SK-N-DZ (cell line): ENCODE results near the gene APC2. TPM values are rescaled to one million over a fixed set of nuclear protein-coding genes. Genes with fewer than 3 reads are reported as not detected.

Source experiments
- DNase-seq: peaks from one replicate; pipeline ENCODE4 v3.0.0-alpha.2; 2015; ENCODE audit warnings: low spot score
- polyA plus RNA-seq, 2 experiments: library from polyadenylated mRNA; depleted of rRNA; stranded (reverse); fragments of >200 nt; gene quantifications; 2 replicates each; pipeline ENCODE4 v1.2.3, GENCODE V29; 2014

The APC2 gene
- 17.3 and 18.1 TPM in 2 replicates for polyA plus RNA-seq (2014; cell fraction: cytosol; rRNA removed)
- 27.4 and 32.2 TPM in 2 replicates for polyA plus RNA-seq (2014; cell fraction: nucleus; rRNA removed)

GRCh38 chr19:1449467-1450442 lies at the start of gene APC2:
TSS of gene APC2 (plus strand) at chr19:1450121. CDS start at chr19:1453002, 2,881 bp downstream.
- peak; percentile 94 for DNase-seq

DNA sequence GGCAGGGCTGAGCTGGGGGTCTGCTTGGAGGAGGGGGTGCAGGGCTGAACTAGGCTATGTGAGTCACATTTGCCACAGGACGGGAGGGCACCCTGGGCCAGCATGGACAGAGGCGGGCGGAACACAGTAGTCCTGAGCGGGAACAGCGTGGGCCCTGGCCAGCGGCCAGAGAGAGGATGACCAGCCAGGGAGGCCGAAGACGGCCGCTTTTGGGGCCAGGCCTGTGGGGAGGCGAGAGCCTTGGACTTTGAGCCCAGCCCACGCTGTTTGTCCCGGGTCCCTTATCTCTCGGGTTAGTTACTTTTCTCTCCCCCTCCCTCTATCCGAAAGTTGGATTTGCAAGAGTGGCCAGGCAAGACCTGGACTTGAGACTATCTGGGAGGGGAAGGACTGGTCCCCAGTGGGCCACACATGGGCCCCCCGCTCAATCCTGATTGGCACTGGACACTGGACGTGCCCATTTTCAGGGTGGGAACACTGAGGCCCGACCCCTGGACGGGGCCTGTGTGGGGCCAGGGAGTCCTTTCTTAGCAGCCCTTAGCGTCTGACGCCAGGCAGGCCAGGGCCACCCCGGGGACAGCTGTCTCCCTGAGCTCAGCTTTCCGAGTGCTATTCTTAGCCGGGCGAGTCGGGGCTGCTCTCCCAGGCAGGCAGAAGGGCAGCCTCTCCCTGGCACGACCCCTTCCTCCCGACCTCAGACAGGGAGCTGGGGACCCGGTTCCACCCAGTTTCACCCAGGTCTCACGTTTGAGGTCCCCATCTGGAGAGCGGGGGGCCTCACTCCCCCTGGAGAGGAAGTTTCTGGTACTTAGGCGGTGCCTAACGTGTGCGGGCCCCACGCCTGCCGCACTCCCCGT lies 49.4 kb upstream of the APC2 start:
- DNase-seq = no peak

DNA sequence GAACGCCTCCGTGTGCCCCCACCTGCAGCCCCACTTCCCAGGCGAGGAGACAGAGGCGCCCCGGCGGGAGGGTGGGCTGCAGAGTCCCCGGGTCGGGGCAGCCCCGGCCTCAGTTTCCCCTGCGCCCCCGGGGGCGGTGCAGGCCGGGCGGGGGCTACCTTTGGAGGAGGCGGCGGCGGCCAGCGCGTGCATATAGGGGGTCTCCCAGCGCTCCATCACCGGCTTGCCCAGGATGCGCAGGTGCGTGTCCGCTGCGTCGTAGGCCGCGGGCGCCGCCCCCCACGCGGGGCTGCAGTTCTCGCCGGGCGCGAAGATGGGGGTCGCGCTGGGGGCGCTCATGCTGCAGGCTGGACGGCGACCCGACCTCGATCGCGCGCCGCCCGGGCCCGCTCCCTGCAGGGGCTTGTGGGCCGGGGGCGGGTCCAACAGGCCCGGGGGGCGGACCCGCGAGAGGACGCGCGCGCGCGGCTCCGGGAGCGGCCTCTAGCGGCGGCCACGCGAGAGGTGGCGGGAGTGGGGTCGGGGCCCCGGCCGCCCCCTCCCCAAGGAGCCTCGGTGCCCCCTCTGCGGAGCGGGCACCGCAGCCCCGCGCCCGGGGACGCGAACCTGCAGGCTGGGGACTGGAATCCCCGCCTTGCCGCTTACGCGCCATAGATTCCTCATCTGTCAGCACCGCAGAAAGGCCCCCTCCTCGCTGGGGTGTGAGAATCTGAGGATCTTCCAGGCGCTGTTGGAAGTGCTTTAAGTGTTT lies 48.6 kb upstream of the APC2 start, which contains the start of gene GAMT:
Gene GAMT (minus strand): TSS at position 405 of the 751 bp plus-strand sequence. CDS start 66 bp downstream, at position 339.
- peak; percentile 60 for DNase-seq

GRCh38 chr19:1401889-1402217 lies 48.1 kb upstream of the APC2 start:
- no peak for DNase-seq

DNA sequence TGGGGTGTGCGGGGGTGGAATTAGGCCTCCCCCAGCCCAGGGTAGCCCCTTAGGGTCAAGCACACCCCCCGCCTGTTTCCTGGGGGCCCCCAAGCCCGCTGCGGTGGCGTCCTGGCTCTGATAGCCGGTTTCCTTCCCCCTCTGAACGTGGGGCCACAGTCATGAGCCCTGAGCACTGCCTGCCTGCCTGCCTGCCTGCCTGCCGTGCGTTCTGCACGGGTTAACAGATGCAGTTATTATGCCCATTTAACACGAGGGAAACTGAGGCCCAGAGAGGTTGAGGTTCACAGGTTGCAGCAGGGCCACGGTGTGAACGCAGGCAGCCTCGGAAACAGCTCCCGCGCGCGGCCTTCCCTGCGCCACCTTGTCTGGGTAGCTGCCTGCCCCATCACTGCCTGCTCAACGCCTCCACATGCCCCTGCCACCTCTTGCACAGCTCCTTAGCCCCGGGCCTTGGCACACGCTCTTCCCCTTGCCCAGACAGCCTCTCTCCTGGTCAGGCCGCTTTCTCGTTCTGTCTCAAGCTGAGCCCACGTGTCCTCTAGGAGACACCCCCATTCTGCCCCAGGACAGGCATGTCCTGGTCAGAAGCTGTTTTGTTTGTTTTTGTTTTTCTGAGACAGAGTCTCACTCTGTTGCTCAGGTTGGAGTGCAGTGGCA lies 47.4 kb upstream of the APC2 start:
- DNase-seq = no peak

GRCh38 chr19:1406774-1407527 lies 43.0 kb upstream of the APC2 start:
- peak; percentile 98 for DNase-seq

- no peak for DNase-seq
These were observed 42.2 kb upstream of the APC2 start, which contains the start of gene DAZAP1 for GRCh38 chr19:1407528-1408299. TSS of gene DAZAP1 (plus strand) at chr19:1407586. CDS start at chr19:1407774, 188 bp downstream.

- DNase-seq = no peak
These were observed 41.4 kb upstream of the APC2 start for GRCh38 chr19:1408300-1409203.

- DNase-seq = no peak
These were observed 40.5 kb upstream of the APC2 start for GRCh38 chr19:1409204-1410005.

- no peak for DNase-seq
These were observed 39.7 kb upstream of the APC2 start for GRCh38 chr19:1410136-1410786.

DNA sequence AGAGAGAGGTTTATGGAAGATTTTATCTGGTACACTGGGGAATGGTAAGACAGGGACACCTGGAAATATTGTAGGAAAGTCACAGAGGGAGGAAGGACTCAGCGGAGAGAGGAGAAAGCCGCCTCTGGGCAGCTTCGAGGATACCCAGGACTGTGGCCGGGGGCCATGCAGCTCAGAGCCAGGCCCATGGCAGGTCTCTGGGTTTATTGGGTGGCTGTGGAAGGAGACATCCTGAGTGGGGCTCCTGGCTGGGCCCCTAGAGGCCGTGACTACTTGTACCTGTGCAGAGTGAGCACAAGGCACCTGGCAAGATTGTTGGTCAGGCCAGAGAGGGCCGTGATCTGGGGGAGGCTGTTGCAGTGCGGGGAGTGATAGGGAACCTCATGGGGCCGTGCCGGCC lies 39.1 kb upstream of the APC2 start:
- no peak for DNase-seq

DNA sequence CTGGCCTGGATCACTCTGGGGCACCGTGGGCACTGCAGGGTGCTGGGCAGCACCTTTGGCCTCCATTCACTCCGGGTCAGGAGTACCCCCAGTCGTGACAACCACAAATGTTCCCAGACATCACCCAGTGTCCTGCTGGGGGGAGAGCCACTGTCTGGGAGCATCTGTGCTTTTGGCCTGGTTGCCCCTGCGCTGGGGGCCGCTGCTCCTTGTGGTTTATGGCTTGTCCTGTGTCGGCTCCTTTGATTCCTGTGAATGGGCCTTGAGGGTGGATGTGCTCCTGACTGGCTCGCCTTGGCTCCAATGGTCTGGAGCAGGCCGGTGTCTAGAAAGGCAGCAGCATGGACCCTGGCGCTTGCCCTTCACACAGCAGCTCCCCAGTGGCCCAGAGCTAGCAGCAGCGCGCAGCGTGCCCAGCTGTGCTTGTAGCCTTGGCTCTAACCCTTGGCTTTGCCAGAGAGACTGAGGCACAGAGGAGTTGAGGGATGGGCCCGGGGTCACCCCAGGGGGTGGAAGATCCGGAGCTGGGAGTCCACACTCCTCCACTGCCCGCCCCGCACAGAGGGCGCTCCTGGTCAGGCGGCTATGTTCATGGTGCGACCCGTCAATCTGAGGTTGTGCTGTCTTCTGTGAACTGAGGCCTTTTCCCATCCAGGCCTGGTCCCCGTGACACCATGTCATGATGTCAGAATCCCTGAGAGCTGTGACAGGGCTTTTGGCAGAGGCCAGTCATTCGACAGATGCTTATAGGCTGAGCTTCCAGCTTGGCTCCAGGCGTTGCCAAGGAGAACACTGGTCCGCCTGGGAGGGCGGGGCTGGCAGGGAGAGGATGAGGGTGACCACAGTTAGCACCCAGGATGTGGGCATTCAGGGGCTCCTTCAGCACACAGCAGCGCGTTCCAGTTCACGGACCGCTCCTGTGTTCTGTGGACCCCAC lies 38.4 kb upstream of the APC2 start:
- DNase-seq = no peak

GRCh38 chr19:1412323-1412923 lies 37.5 kb upstream of the APC2 start:
- DNase-seq = no peak

- DNase-seq = no peak
These were observed 36.7 kb upstream of the APC2 start for GRCh38 chr19:1412995-1413800.
